Right atrium auricular region (tissue), 2 donors: ENCODE data around the gene SNRPB. TPM values are rescaled to one million over a fixed set of nuclear protein-coding genes. Genes with fewer than 3 reads are reported as not detected.

Experiments used
- DNase-seq: peaks from one replicate; pipeline ENCODE4 v3.0.0-alpha.2; 2019; ENCODE audit warnings: low spot score
- H3K27ac ChIP-seq, 2 donors: fragments of 200-600 bp; sonication (generic); 1 replicate in 1 of 2; 2 replicates in 1 of 2; pipeline ENCODE4 v1.5.1; 2016 to 2019
- H3K27me3 ChIP-seq, 2 donors: fragments of 200-600 bp; sonication (generic); one replicate each; pipeline versions ENCODE4 v1.5.1 to v1.6.0; 2017 to 2019
- H3K36me3 ChIP-seq: fragments of 200-600 bp; sonication (generic); one replicate; pipeline ENCODE4 v1.5.1; 2016
- H3K4me1 ChIP-seq, 2 donors: fragments of 200-600 bp; sonication (generic); one replicate each; pipeline versions ENCODE4 v1.5.1 to v1.6.0; 2017 to 2019
- H3K4me3 ChIP-seq, 2 donors: fragments of 200-600 bp; sonication (generic); 1 replicate in 1 of 2; 2 replicates in 1 of 2; pipeline ENCODE4 v1.5.1; 2017 to 2019; ENCODE audit warnings: mild to moderate bottlenecking in 1 of 2, moderate library complexity in 1 of 2
- H3K9me3 ChIP-seq, 2 donors: fragments of 200-600 bp; sonication (generic); one replicate each; pipeline ENCODE4 v1.5.1; 2019
- CTCF ChIP-seq, 2 donors: fragments of 200-600 bp; sonication (generic); IDR thresholded peaks; one replicate each; pipeline ENCODE4 v1.5.1; 2019; ENCODE audit warnings: antibody characterized with exemption in 2 of 2
- total RNA-seq, 2 donors: library from RNA; depleted of rRNA; stranded (reverse); fragments of >200 nt; gene quantifications; one replicate each; pipeline ENCODE4 v1.1.0, GENCODE V29; 2016

The SNRPB gene
- total RNA-seq, 2 donors from 2014 or later = 78.7 to 105 TPM

- no peaks in the 10 kb centered on the region for H3K27me3 ChIP-seq
- H3K9me3 ChIP-seq = no peaks in the 10 kb centered on the region
- DNase-seq = no peak
- peak overlapping the region; percentile 69 to 70 for H3K4me3 ChIP-seq
- H3K4me1 ChIP-seq = peaks cover 0 to 23% of the 10 kb centered on the region in 2 donors
- no peak for TF ChIP-seq CTCF (IDR thresholded peaks at IDR 0.05)
- peak overlapping the region in 1 of 2 donors; percentile 94 for H3K27ac ChIP-seq
- peaks cover 40% of the 10 kb centered on the region for H3K36me3 ChIP-seq
These were observed 1.8 kb downstream of the SNRPB start for GRCh38 chr20:2468581-2469407.

- no peak overlapping the region for H3K4me3 ChIP-seq
- no peaks in the 10 kb centered on the region for H3K27me3 ChIP-seq
- no peak overlapping the region for H3K27ac ChIP-seq
- DNase-seq = no peak
- H3K4me1 ChIP-seq = peaks cover 0 to 23% of the 10 kb centered on the region in 2 donors
- H3K36me3 ChIP-seq = peaks cover 54% of the 10 kb centered on the region
- TF ChIP-seq CTCF (IDR thresholded peaks at IDR 0.05) = no peak
- H3K9me3 ChIP-seq = no peaks in the 10 kb centered on the region
These were observed 3.2 kb downstream of the SNRPB start for GRCh38 chr20:2467412-2467811.

GRCh38 chr20:2465100-2465499 is 5.5 kb downstream of the SNRPB start:
- H3K4me3 ChIP-seq = no peak overlapping the region
- peaks cover 77% of the 10 kb centered on the region for H3K36me3 ChIP-seq
- TF ChIP-seq CTCF (IDR thresholded peaks at IDR 0.05) = no peak
- peaks cover 0 to 23% of the 10 kb centered on the region in 2 donors for H3K4me1 ChIP-seq
- no peak for DNase-seq
- no peak overlapping the region for H3K27ac ChIP-seq
- H3K9me3 ChIP-seq = no peaks in the 10 kb centered on the region
- H3K27me3 ChIP-seq = no peaks in the 10 kb centered on the region

- H3K36me3 ChIP-seq = peaks cover 88% of the 10 kb centered on the region
These were observed 6.8 kb downstream of the SNRPB start for GRCh38 chr20:2463616-2464365.

GRCh38 chr20:2462484-2462883 is 8.1 kb downstream of the SNRPB start:
- no peaks in the 10 kb centered on the region for H3K9me3 ChIP-seq
- no peak for TF ChIP-seq CTCF (IDR thresholded peaks at IDR 0.05)
- no peaks in the 10 kb centered on the region for H3K27me3 ChIP-seq
- peaks cover 85% of the 10 kb centered on the region for H3K36me3 ChIP-seq
- no peak overlapping the region for H3K4me3 ChIP-seq
- H3K4me1 ChIP-seq = no peaks in the 10 kb centered on the region
- no peak for DNase-seq
- no peak overlapping the region for H3K27ac ChIP-seq

More at GRCh38 chr20:2463616-2464365, 6.8 kb downstream of the SNRPB start:
- no peak for DNase-seq
- Histone ChIP-seq H3K27me3 (no peaks in the 10 kb centered on the region), H3K27ac (no peak overlapping the region), H3K4me3 (no peak overlapping the region), H3K9me3 (no peaks in the 10 kb centered on the region), H3K4me1 (peaks cover 0 to 12% of the 10 kb centered on the region in 2 donors)
- no peak for TF ChIP-seq CTCF (IDR thresholded peaks at IDR 0.05)
